Dedifferentiated amniotic fluid mesenchymal stem cell (primary cell): ENCODE results near the gene FOXK2.
A peak's percentile ranks its signal among the peaks of the same experiment; 100 is the strongest.

Source experiments
- DNase-seq: peaks from one replicate; pipeline ENCODE4 v3.0.0-alpha.2; 2016; ENCODE audit errors: extremely low spot score

FOXK2 gene

GRCh38 chr17:82639628-82640027 lies 120.1 kb downstream of the FOXK2 start:
- DNase-seq: no peak

DNA sequence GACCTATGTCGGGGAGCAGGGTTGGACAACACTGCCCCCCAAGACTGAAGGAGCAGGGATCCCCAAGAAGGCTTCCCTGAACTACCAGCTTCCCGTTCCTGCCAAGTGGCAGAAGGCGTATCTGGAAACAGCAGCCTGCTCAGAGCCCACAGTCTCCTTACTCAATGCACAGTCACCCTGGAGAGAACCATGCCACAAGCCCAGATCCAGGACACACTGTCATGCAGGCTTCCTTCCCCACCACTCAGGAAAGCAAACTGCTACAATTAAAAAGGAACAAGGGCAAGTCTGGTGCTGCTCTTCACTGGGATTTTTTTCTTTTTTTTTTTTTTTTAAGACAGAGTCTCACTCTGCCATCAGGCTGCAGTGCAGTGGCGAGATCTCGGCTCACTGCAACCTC lies 120.5 kb downstream of the FOXK2 start:
- no peak for DNase-seq

DNA sequence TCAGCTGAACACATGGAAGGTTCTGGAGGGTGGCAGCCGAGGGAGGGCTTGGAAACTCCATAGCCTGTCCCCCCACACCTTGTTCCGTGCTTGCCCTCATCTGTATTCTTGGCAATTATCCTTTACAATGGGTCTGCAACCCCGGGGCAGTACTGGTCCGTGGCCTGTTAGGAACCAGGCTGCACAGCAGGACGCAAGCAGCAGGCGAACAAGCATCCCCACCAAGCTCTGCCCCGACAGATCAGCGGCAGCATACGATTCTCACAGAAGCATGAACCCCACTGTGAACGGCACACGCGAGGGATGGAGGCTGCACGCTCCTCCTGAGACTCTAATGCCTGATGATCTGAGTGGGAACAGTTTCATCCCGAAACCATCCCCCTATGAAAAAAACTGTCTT lies 122.5 kb downstream of the FOXK2 start:
- DNase-seq: no peak

DNA sequence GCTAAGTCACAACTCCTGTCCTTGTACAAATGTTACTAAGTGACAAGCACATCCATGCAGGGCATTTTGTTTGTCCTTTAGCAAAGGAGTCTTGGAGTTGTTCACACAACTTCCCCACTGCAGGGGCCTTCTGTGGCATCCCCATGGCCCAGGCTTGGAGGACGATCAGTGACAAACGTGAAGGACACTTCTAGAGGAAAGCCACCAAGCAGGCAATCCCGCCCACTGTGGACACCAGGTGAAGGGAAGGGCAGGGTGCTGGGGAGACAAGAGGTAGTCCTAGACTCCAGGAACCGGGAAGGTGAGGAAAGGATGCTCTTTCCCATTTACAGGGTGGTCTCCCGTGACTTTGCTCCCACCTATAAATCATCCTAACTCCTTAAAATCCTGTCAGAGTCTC lies 124.6 kb downstream of the FOXK2 start:
- DNase-seq: no peak

DNA sequence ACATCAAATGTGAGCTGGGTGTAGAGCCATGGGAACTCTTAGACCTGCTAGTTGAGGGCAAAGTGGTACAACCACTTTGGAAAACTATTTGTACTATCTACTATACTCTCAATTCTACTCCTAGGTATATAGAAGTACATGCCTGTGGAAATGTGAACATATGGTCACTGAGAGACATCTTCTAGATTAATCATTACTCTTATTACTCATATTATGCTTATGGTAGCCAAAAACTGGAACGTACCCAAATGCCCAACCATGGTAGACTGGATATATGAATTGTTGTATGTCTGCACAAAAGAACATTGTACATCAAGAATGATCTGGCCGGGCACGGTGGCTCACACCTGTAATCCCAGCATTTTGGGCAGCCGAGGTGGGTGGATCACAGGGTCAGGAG lies 126.0 kb downstream of the FOXK2 start:
- no peak for DNase-seq

DNA sequence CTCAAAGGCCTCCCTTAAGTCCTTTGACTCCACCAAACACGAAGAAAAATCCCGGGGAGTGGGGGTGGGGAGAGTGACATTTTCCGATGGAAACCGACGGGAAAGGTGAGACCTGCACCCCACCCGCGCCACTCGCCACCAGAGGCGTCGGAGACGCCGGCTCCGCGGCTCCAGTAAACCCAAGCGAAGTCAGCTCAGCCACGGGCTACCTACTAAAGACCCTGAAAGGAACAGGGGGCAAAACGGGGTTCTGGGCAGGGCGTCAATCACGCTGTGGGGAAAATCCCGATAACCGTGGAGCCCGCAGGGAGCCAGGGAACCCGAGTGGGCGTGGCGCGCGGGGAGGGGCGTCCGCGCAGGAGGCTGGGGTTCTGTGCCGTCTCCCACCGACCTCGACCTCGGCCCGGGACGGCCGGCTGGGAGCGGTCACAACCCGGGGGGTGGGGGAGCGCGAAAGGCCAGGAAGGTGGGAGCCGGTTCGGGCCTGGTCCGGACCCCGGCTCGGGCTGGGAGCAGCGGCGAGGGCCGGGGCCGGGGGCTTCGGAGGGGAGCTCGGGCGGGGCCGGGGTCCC lies 128.1 kb downstream of the FOXK2 start:
- DNase-seq: no peak

- DNase-seq: peak; percentile 96
Observed at GRCh38 chr17:82648165-82648668, 128.7 kb downstream of the FOXK2 start, which contains the start of gene WDR45B. TSS of gene WDR45B (minus strand) at chr17:82648444. CDS start at chr17:82648340, 104 bp downstream.

GRCh38 chr17:82648742-82649331 lies 129.3 kb downstream of the FOXK2 start:
- no peak for DNase-seq

GRCh38 chr17:82649501-82650261 lies 130.1 kb downstream of the FOXK2 start:
- no peak for DNase-seq

DNA sequence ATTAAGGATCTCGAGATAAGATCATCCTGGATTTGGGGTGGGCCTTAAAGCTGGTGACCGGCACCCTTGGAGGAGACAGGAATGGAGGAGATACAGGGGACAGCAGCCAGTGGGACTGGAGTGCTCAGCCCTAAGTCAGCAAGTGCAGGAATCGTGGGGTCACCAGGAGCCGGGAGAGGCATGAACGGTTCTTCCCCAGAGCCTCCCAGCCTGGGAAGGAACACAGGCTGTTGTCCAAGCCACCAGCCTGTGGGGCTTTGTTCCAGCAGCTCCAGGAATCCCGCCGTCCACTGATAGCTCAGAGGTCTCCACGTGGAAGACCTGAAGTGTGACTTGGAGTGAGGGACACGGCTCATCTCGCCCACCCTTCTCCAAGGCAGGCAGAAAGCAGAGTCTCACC lies 131.2 kb downstream of the FOXK2 start:
- DNase-seq: no peak

DNA sequence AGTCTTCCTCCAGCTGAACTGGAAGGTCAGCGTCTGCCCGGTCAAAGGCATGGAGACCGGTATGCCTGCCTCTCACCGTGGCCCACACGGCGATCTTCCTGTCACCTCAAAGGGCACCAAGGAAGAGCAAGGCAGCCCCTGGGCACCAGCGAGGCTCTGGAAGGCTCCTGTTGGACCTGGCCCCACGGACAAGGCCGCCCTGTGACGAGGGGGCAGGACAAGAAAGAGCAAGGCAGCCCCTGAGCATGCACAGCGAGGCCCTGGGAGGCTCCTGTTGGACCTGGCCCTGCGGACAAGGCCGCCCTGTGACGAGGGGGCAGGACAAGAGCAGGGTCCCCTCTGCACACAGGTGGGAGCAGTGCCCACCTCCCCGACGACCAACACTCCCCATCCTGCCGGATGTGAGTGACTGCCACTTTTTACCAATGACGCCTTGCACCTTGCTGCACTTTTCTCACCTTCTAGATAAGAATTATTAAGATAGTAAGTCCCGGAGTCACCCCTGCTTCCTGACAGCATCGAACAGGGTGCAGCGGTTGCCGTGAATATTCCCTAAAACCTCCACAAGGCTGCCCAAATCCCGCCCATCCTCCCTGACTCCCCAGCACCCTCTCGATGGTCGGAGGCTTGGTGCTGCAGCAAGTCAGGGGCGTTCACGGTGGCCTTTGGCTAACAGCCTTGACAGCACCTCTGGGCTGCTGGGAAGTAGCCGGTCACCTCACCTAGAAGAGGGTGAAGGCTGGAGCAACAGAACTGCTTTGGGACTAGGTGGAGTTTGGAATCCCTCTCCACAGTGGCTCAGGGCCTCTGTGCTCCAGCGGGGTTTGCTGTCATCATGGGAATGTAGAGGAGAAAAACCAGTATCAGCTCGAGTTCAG lies 134.4 kb downstream of the FOXK2 start:
- DNase-seq: no peak
